ENCODE data around the gene ATP5MK. TPM values are rescaled to one million over a fixed set of nuclear protein-coding genes. Genes with fewer than 3 reads are reported as not detected.
"Not testable (repeated sequence)": the region's sequence is repeated elsewhere in the genome, so short reads cannot be mapped to it uniquely, and the experiment has no call there.

ATP5MK gene
- total and polyA plus RNA-seq, 9 donors: 219 to 543 (median 250) TPM

DNA sequence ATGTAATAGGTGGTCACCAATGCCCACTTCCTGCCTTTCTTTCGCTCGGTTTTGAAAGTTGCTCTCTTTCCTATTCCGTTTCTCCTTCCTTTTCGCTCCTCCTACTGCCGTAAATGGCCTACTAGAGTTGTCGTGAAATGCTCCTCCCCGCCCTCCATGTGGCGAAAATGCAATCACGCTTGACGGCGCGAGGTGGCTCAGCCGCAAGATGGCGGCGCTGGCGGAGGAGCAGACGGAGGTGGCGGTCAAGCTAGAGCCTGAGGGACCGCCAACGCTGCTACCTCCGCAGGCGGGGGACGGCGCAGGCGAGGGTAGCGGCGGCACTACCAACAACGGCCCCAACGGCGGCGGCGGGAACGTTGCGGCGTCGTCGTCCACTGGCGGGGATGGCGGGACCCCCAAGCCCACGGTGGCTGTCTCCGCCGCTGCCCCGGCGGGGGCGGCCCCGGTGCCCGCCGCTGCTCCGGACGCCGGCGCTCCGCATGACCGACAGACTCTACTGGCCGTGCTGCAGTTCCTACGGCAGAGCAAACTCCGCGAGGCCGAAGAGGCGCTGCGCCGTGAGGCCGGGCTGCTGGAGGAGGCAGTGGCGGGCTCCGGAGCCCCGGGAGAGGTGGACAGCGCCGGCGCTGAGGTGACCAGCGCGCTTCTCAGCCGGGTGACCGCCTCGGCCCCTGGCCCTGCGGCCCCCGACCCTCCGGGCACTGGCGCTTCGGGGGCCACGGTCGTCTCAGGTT is 28.3 kb downstream of the ATP5MK start, which contains the start of gene TAF5:
Gene TAF5 (plus strand): TSS at position 195 of the 737 bp plus-strand sequence. CDS start 14 bp downstream, at position 209.
- H3K27ac ChIP-seq (ENCODE audit: low read length): peak within 1 kb of the TSS; percentile 91
- H3K9me3 ChIP-seq (replicated peaks; ENCODE audit: control insufficient read depth, low read depth, low read length): no peaks in the 10 kb centered on the region
- peak; percentile 99 for DNase-seq
- H3K36me3 ChIP-seq (ENCODE audit: control insufficient read depth, insufficient read depth, low read length): no peaks in the 10 kb centered on the region
- H3K27me3 ChIP-seq (ENCODE audit: control insufficient read depth, insufficient read depth, low read length): no peaks in the 10 kb centered on the region
- under 1% methylated on average over 79 of the region's 81 CpGs for WGBS (ENCODE audit: insufficient coverage)
- peak within 1 kb of the TSS; percentile 81 for H3K4me3 ChIP-seq (ENCODE audit: low read length)
- H3K4me1 ChIP-seq (ENCODE audit: control insufficient read depth, insufficient read depth, low read length): peaks cover 13% of the 10 kb centered on the region

- no peaks in the 10 kb centered on the region for H3K36me3 ChIP-seq (ENCODE audit: control insufficient read depth, insufficient read depth, low read length)
- H3K27me3 ChIP-seq (ENCODE audit: control insufficient read depth, insufficient read depth, low read length): no peaks in the 10 kb centered on the region
- H3K27ac ChIP-seq (ENCODE audit: low read length): peak overlapping the region; percentile 91
- WGBS (ENCODE audit: insufficient coverage): 100% methylated on average over 2 of the region's 10 CpGs
- no peak for DNase-seq
- H3K9me3 ChIP-seq (replicated peaks; ENCODE audit: control insufficient read depth, low read depth, low read length): no peaks in the 10 kb centered on the region
- H3K4me1 ChIP-seq (ENCODE audit: control insufficient read depth, insufficient read depth, low read length): peaks cover 13% of the 10 kb centered on the region
- H3K4me3 ChIP-seq (ENCODE audit: low read length): peak overlapping the region; percentile 81
Observed at GRCh38 chr10:103367379-103367781, 28.9 kb downstream of the ATP5MK start.

DNA sequence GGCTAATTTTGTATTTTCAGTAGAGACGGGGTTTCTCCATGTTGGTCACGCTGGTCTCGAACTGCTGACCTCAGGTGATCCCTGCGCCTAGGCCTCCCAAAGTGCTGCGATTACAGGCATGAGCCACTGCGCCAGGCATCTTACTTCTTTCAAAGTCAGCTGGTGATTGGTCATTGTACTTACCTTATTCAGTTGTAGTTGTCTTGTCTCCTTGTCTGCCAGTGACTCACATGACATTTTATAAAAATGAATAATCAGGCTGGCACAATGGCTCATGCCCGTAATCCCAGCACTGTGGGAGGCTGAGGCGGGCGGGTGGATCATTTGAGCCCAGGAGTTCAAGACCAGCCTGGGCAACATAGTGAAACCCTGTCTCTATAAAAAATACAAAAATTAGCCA is 35.5 kb downstream of the ATP5MK start:
- not testable (repeated sequence) for H3K27me3 ChIP-seq (ENCODE audit: control insufficient read depth, insufficient read depth, low read length); H3K4me3 ChIP-seq (ENCODE audit: low read length); H3K27ac ChIP-seq (ENCODE audit: low read length); H3K9me3 ChIP-seq (replicated peaks; ENCODE audit: control insufficient read depth, low read depth, low read length); H3K36me3 ChIP-seq (ENCODE audit: control insufficient read depth, insufficient read depth, low read length); H3K4me1 ChIP-seq (ENCODE audit: control insufficient read depth, insufficient read depth, low read length); DNase-seq
- 90% methylated on average over 7 of the region's 9 CpGs for WGBS (ENCODE audit: insufficient coverage)

DNA sequence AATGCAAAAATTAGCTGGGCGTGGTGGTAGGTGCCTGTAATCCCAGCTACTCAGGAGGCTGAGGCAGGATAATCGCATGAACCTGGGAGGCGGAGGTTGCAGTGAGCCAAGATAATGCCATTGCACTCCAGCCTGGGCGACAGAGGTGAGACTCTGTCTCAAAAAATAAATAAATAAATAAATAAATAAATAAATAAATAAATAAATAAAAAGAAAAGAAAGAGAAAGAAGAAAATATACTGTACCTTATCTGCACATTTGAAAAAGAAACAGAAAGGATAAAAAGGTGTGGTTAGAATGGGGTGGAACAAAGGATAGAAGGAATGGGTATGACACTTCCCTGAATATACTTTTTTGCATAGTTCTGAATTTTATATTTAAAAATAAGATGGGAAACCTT is 36.8 kb downstream of the ATP5MK start:
- 100% methylated on average over 1 of the region's 4 CpGs for WGBS (ENCODE audit: insufficient coverage)

GRCh38 chr10:103355906-103356599 is 40.2 kb downstream of the ATP5MK start:
- WGBS (ENCODE audit: insufficient coverage): no CpG with 5 or more reads among the region's 5 CpGs

More for the DNA sequence above, 36.8 kb downstream of the ATP5MK start:
- not testable (repeated sequence) for DNase-seq; H3K27ac ChIP-seq (ENCODE audit: low read length); H3K4me1 ChIP-seq (ENCODE audit: control insufficient read depth, insufficient read depth, low read length); H3K9me3 ChIP-seq (replicated peaks; ENCODE audit: control insufficient read depth, low read depth, low read length); H3K27me3 ChIP-seq (ENCODE audit: control insufficient read depth, insufficient read depth, low read length); H3K4me3 ChIP-seq (ENCODE audit: low read length); H3K36me3 ChIP-seq (ENCODE audit: control insufficient read depth, insufficient read depth, low read length)

GRCh38 chr10:103354567-103354966 is 41.7 kb downstream of the ATP5MK start:
- H3K4me1 ChIP-seq (ENCODE audit: control insufficient read depth, insufficient read depth, low read length); H3K27ac ChIP-seq (ENCODE audit: low read length); H3K4me3 ChIP-seq (ENCODE audit: low read length); H3K36me3 ChIP-seq (ENCODE audit: control insufficient read depth, insufficient read depth, low read length); DNase-seq; H3K27me3 ChIP-seq (ENCODE audit: control insufficient read depth, insufficient read depth, low read length); H3K9me3 ChIP-seq (replicated peaks; ENCODE audit: control insufficient read depth, low read depth, low read length): not testable (repeated sequence)
- WGBS (ENCODE audit: insufficient coverage): 100% methylated on average over 2 of the region's 4 CpGs

More at GRCh38 chr10:103355906-103356599, 40.2 kb downstream of the ATP5MK start:
- Histone ChIP-seq H3K27ac (ENCODE audit: low read length) (no peak overlapping the region), H3K4me1 (ENCODE audit: control insufficient read depth, insufficient read depth, low read length) (no peaks in the 10 kb centered on the region), H3K27me3 (ENCODE audit: control insufficient read depth, insufficient read depth, low read length) (no peaks in the 10 kb centered on the region), H3K4me3 (ENCODE audit: low read length) (no peak overlapping the region), H3K36me3 (ENCODE audit: control insufficient read depth, insufficient read depth, low read length) (no peaks in the 10 kb centered on the region), H3K9me3 (replicated peaks; ENCODE audit: control insufficient read depth, low read depth, low read length) (no peaks in the 10 kb centered on the region)
- DNase-seq: no peak

DNA sequence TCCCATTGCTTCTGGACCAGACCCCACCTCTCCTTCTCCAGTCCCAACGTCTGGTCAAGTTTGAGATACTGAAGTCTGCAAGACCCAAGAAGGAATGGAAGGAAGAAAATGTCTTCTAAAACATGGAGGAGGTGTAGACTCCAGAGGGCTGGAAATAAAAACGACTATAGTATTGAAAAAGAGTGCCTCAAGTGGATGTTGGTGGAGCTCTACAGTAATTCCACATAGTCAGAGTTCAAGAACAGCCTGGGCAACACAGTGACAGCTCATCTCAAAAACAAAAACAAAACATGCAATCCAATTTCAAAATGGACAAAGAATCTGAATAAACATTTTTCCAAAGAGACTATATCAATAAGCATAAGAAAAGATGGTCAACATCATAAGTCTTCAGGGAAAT is 43.0 kb downstream of the ATP5MK start:
- Histone ChIP-seq H3K27ac (ENCODE audit: low read length) (no peak overlapping the region), H3K36me3 (ENCODE audit: control insufficient read depth, insufficient read depth, low read length) (peaks cover under 1% of the 10 kb centered on the region), H3K27me3 (ENCODE audit: control insufficient read depth, insufficient read depth, low read length) (no peaks in the 10 kb centered on the region), H3K4me1 (ENCODE audit: control insufficient read depth, insufficient read depth, low read length) (peaks cover 9% of the 10 kb centered on the region), H3K4me3 (ENCODE audit: low read length) (no peak overlapping the region), H3K9me3 (replicated peaks; ENCODE audit: control insufficient read depth, low read depth, low read length) (no peaks in the 10 kb centered on the region)
- no peak for DNase-seq
- no CpG with 5 or more reads among the region's 2 CpGs for WGBS (ENCODE audit: insufficient coverage)

- 0% methylated on average over 82 of the region's 82 CpGs for WGBS (ENCODE audit: insufficient coverage)
- Histone ChIP-seq H3K36me3 (ENCODE audit: control insufficient read depth, insufficient read depth, low read length) (peaks cover 10% of the 10 kb centered on the region), H3K27me3 (ENCODE audit: control insufficient read depth, insufficient read depth, low read length) (no peaks in the 10 kb centered on the region), H3K4me1 (ENCODE audit: control insufficient read depth, insufficient read depth, low read length) (peaks cover 9% of the 10 kb centered on the region), H3K9me3 (replicated peaks; ENCODE audit: control insufficient read depth, low read depth, low read length) (no peaks in the 10 kb centered on the region), H3K27ac (ENCODE audit: low read length) (peak within 1 kb of the TSS; percentile 93), H3K4me3 (ENCODE audit: low read length) (peak within 1 kb of the TSS; percentile 74)
- peak; percentile 93 for DNase-seq
Observed at GRCh38 chr10:103350517-103351260, 45.6 kb downstream of the ATP5MK start, which contains the start of gene PCGF6. PCGF6 (minus strand) TSS chr10:103351140; CDS start chr10:103351066, 74 bp downstream.

GRCh38 chr10:103350175-103350516 is 46.1 kb downstream of the ATP5MK start:
- H3K4me3 ChIP-seq (ENCODE audit: low read length): peak overlapping the region; percentile 74
- H3K4me1 ChIP-seq (ENCODE audit: control insufficient read depth, insufficient read depth, low read length): peaks cover 9% of the 10 kb centered on the region
- WGBS (ENCODE audit: insufficient coverage): 64% methylated on average over 5 of the region's 16 CpGs
- H3K36me3 ChIP-seq (ENCODE audit: control insufficient read depth, insufficient read depth, low read length): peaks cover 15% of the 10 kb centered on the region
- no peaks in the 10 kb centered on the region for H3K9me3 ChIP-seq (replicated peaks; ENCODE audit: control insufficient read depth, low read depth, low read length)
- peak overlapping the region; percentile 93 for H3K27ac ChIP-seq (ENCODE audit: low read length)
- no peak for DNase-seq
- H3K27me3 ChIP-seq (ENCODE audit: control insufficient read depth, insufficient read depth, low read length): no peaks in the 10 kb centered on the region

All from muscle of leg (tissue), 11 donors.